B cell (primary cell): ENCODE results near the gene SPATA31D4. TPM values are rescaled to one million over a fixed set of nuclear protein-coding genes. Genes with fewer than 3 reads are reported as not detected.

ENCODE experiments used
- ATAC-seq: fragments of 200-7000 bp; cut with Tn5 transposase; one replicate; pipeline ENCODE4 v1.10.0; 2021; ENCODE audit warnings: low read depth, mild to moderate bottlenecking, moderate number of reproducible peaks, moderate library complexity
- CTCF ChIA-PET: fragments of 350-600 bp; sonication (Branson Sonifier 250); formaldehyde crosslinking; loops from one replicate; lab custom pipeline; 2021; ENCODE audit warnings: antibody characterized with exemption, inconsistent platforms; lab: Charles Lee
- POLR2A ChIA-PET: fragments of 350-600 bp; sonication (Branson Sonifier 250); formaldehyde crosslinking; loops from one replicate; lab custom pipeline; 2021; ENCODE audit warnings: antibody characterized with exemption; lab: Charles Lee
- DNase-seq: peaks from one replicate; pipeline ENCODE4 v3.0.0; 2013
- H2AFZ ChIP-seq: 2 replicates; pipeline ENCODE4 v1.6.1; 2012; ENCODE audit warnings: mild to moderate bottlenecking, low read depth, low read length; ENCODE audit not compliant: insufficient read depth, poor library complexity, severe bottlenecking
- H3K27ac ChIP-seq, 2 donors: 1 replicate in 1 of 2; 2 replicates in 1 of 2; pipeline ENCODE4 v1.5.1; 2012 to 2013; ENCODE audit warnings: low read length in 2 of 2, mild to moderate bottlenecking in 2 of 2, moderate library complexity in 1 of 2
- H3K27me3 ChIP-seq, 4 experiments: fragments of 200-600 bp in 1 of 4; sonication (generic) in 1 of 4; replicated peaks in 1 of 4; 1 replicate in 2 of 4; 2 replicates in 2 of 4; pipeline versions ENCODE4 v1.6.1 to v1.7.0; 2013 to 2016; ENCODE audit warnings: low read length in 3 of 4, mild to moderate bottlenecking in 2 of 4, mixed read lengths in 1 of 4, moderate library complexity in 1 of 4; ENCODE audit not compliant: insufficient read depth in 4 of 4, control insufficient read depth in 3 of 4; ENCODE audit errors: control extremely low read depth in 1 of 4
- H3K36me3 ChIP-seq, 2 experiments: replicated peaks in 1 of 2; 1 replicate in 1 of 2; 2 replicates in 1 of 2; pipeline versions ENCODE4 v1.6.1 to v1.7.1; 2013; ENCODE audit warnings: low read length in 1 of 2; ENCODE audit not compliant: insufficient read depth in 2 of 2, control insufficient read depth in 1 of 2; ENCODE audit errors: control extremely low read depth in 1 of 2, extremely low read depth in 1 of 2
- H3K4me1 ChIP-seq, 2 donors: fragments of 200-600 bp in 1 of 2; sonication (generic) in 1 of 2; 1 replicate in 1 of 2; 2 replicates in 1 of 2; pipeline versions ENCODE4 v1.5.1 to v1.6.1; 2013 to 2017; ENCODE audit warnings: low read length in 2 of 2; ENCODE audit not compliant: control insufficient read depth in 2 of 2, insufficient read depth in 2 of 2
- H3K4me2 ChIP-seq: replicated peaks from 2 replicates; pipeline ENCODE3; 2012; ENCODE audit warnings: mild to moderate bottlenecking, low read depth, low read length; ENCODE audit not compliant: poor library complexity, severe bottlenecking
- H3K4me3 ChIP-seq, 5 experiments: fragments of 200-600 bp in 1 of 5; sonication (generic) in 1 of 5; 1 replicate in 3 of 5; 2 replicates in 2 of 5; pipeline versions ENCODE4 v1.5.1 to v1.7.0; 2011 to 2016; ENCODE audit warnings: low read length in 4 of 5, mild to moderate bottlenecking in 4 of 5, low read depth in 2 of 5, control low read depth in 1 of 5, moderate library complexity in 1 of 5; ENCODE audit not compliant: insufficient read depth in 1 of 5; ENCODE audit errors: control extremely low read depth in 1 of 5, extremely low read depth in 1 of 5
- H3K79me2 ChIP-seq: fragments of 200-600 bp; sonication (generic); one replicate; pipeline ENCODE4 v1.6.0; 2016; ENCODE audit warnings: low read length; ENCODE audit not compliant: control insufficient read depth, insufficient read depth
- H3K9ac ChIP-seq: fragments of 200-600 bp; sonication (generic); 2 replicates; pipeline ENCODE4 v1.6.1; 2017; ENCODE audit warnings: mild to moderate bottlenecking, low read length, moderate library complexity
- H3K9me3 ChIP-seq, 3 donors: one replicate each; pipeline versions ENCODE4 v1.6.1 to v1.7.1; 2013; ENCODE audit warnings: low read length in 2 of 3; ENCODE audit not compliant: control insufficient read depth in 2 of 3, insufficient read depth in 1 of 3; ENCODE audit errors: control extremely low read depth in 1 of 3
- H4K20me1 ChIP-seq: 2 replicates; pipeline ENCODE4 v1.6.0; 2012; ENCODE audit warnings: mild to moderate bottlenecking, low read length; ENCODE audit not compliant: insufficient read depth, control insufficient read depth, poor library complexity, severe bottlenecking
- H3K27ac Mint-ChIP-seq: one replicate; pipeline ENCODE4 v1.8.0; 2021; ENCODE audit warnings: mixed read lengths
- H3K27me3 Mint-ChIP-seq: one replicate; pipeline ENCODE4 v1.8.0; 2021; ENCODE audit warnings: mixed read lengths
- H3K4me1 Mint-ChIP-seq: one replicate; pipeline ENCODE4 v1.8.0; 2021; ENCODE audit warnings: mixed read lengths
- H3K4me3 Mint-ChIP-seq: one replicate; pipeline ENCODE4 v1.8.0; 2021; ENCODE audit warnings: mixed read lengths
- H3K9me3 Mint-ChIP-seq: one replicate; pipeline ENCODE4 v1.8.0; 2022; ENCODE audit warnings: mixed read lengths; ENCODE audit not compliant: insufficient read depth
- EZH2 ChIP-seq: IDR thresholded peaks from 2 replicates; pipeline ENCODE4 v1.6.1; 2012; ENCODE audit warnings: borderline replicate concordance, low read depth, mild to moderate bottlenecking, moderate library complexity, low read length; ENCODE audit not compliant: insufficient read depth, poor library complexity, severe bottlenecking
- WGBS: methylation state at CpG from one replicate; pipeline ENCODE4 v1.1.5; 2013; ENCODE audit warnings: missing lambda C conversion rate; ENCODE audit not compliant: insufficient coverage; 5-methylcytosine and 5-hydroxymethylcytosine counted together
- intact Hi-C: fragments of 100-400 bp; cut with micrococcal nuclease; formaldehyde crosslinking; loops from one replicate; pipeline ENCODE4 v1.10.0; 2022
- polyA plus RNA-seq: library from polyadenylated mRNA; depleted of rRNA; stranded (reverse); fragments of >200 nt; gene quantifications from 2 replicates; pipeline ENCODE4 v1.2.3, GENCODE V29; 2012
- total RNA-seq, 2 donors: library from RNA; stranded (reverse); fragments of 120-200 nt in 1 of 2; gene quantifications; 1 replicate in 1 of 2; 2 replicates in 1 of 2; pipeline versions ENCODE4 v1.2.3 to v1.2.4, GENCODE V29; 2013 to 2022
- TF ChIP-seq, protein P1 (sequence below): fragments of 200-600 bp; IDR thresholded peaks from one replicate; pipeline ENCODE4 v1.8.0; 2022; ENCODE audit warnings: antibody characterized with exemption, mild to moderate bottlenecking

SPATA31D4 gene
- total and polyA plus RNA-seq, 2 donors (not counting 1 experiment from before 2014, with no cell fraction given) = not detected

GRCh38 chr9:81879501-81879916 is 48.7 kb upstream of the SPATA31D4 start:
- Histone ChIP-seq H3K27me3 (no peaks in the 10 kb centered on the region), H3K79me2 (no peaks in the 10 kb centered on the region), H3K9ac (no peak overlapping the region), H4K20me1 (no peaks in the 10 kb centered on the region), H3K9me3 (no peaks in the 10 kb centered on the region), H2AFZ (peak overlapping the region; percentile 12), H3K4me2 (no peak overlapping the region), H3K4me3 (no peak overlapping the region), H3K27ac (no peak overlapping the region), H3K4me1 (no peaks in the 10 kb centered on the region), H3K36me3 (no peaks in the 10 kb centered on the region)
- H3K9me3 Mint-ChIP-seq = no peaks in the 10 kb centered on the region
- WGBS = 14% methylated on average over 2 of the region's 4 CpGs
- H3K4me1 Mint-ChIP-seq = no peaks in the 10 kb centered on the region
- H3K27ac Mint-ChIP-seq = no peak overlapping the region
- no peak overlapping the region for H3K4me3 Mint-ChIP-seq
- ChIA-PET CTCF (no interaction called here), POLR2A (no interaction called here)
- TF ChIP-seq, protein P1, sequence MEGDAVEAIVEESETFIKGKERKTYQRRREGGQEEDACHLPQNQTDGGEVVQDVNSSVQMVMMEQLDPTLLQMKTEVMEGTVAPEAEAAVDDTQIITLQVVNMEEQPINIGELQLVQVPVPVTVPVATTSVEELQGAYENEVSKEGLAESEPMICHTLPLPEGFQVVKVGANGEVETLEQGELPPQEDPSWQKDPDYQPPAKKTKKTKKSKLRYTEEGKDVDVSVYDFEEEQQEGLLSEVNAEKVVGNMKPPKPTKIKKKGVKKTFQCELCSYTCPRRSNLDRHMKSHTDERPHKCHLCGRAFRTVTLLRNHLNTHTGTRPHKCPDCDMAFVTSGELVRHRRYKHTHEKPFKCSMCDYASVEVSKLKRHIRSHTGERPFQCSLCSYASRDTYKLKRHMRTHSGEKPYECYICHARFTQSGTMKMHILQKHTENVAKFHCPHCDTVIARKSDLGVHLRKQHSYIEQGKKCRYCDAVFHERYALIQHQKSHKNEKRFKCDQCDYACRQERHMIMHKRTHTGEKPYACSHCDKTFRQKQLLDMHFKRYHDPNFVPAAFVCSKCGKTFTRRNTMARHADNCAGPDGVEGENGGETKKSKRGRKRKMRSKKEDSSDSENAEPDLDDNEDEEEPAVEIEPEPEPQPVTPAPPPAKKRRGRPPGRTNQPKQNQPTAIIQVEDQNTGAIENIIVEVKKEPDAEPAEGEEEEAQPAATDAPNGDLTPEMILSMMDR = no peak
- no peak for TF ChIP-seq EZH2
- H3K27me3 Mint-ChIP-seq = no peaks in the 10 kb centered on the region
- intact Hi-C loops = no loop called here
- ATAC-seq = no peak
- DNase-seq = no peak

- 88% methylated on average over 1 of the region's 2 CpGs for whole genome bisulfite sequencing
- no peak overlapping the region for H2AFZ ChIP-seq
- intact Hi-C loops = no loop called here
- Mint-ChIP-seq H3K9me3 (no peaks in the 10 kb centered on the region), H3K27me3 (no peaks in the 10 kb centered on the region), H3K4me1 (no peaks in the 10 kb centered on the region), H3K27ac (no peak overlapping the region), H3K4me3 (no peak overlapping the region)
- TF ChIP-seq, protein P1 = no peak
- TF ChIP-seq EZH2 = no peak
- H3K4me3 ChIP-seq = no peak overlapping the region
- ChIA-PET CTCF (no interaction called here), POLR2A (no interaction called here)
- no peaks in the 10 kb centered on the region for H3K79me2 ChIP-seq
- no peaks in the 10 kb centered on the region for H4K20me1 ChIP-seq
- DNase-seq (no peak), ATAC-seq (no peak)
- no peak overlapping the region for H3K9ac ChIP-seq
- H3K4me1 ChIP-seq = no peaks in the 10 kb centered on the region
- H3K27ac ChIP-seq = no peak overlapping the region
- H3K27me3 ChIP-seq = no peaks in the 10 kb centered on the region
- no peaks in the 10 kb centered on the region for H3K36me3 ChIP-seq
- no peak overlapping the region for H3K4me2 ChIP-seq
- H3K9me3 ChIP-seq = peaks cover 0 to 3% (median 0%) of the 10 kb centered on the region in 3 donors
Measured at GRCh38 chr9:81885602-81886001, 42.6 kb upstream of the SPATA31D4 start.
